Upper lobe of left lung (tissue), 4 donors: ENCODE results near the gene ALKBH4.

Source experiments
- CTCF ChIP-seq, 6 experiments: fragments of 450-650 bp in 4 of 6; fragments of 200-600 bp in 2 of 6; sonication (generic) in 2 of 6; IDR thresholded peaks; one replicate each; pipeline ENCODE4 v1.5.1; 2016 to 2019; ENCODE audit warnings: antibody characterized with exemption in 6 of 6
- EP300 ChIP-seq, 4 donors: sonication (generic); formaldehyde crosslinking; IDR thresholded peaks; one replicate each; pipeline ENCODE4 v1.5.1; 2017; ENCODE audit warnings: antibody characterized with exemption in 4 of 4, control low read depth in 2 of 4
- POLR2A ChIP-seq, 4 donors: fragments of 450-650 bp; IDR thresholded peaks; one replicate each; pipeline ENCODE4 v1.5.1; 2016 to 2017; ENCODE audit warnings: antibody characterized with exemption in 4 of 4, mild to moderate bottlenecking in 2 of 4
- POLR2AphosphoS5 ChIP-seq, 2 donors: sonication (generic); formaldehyde crosslinking; IDR thresholded peaks; one replicate each; pipeline ENCODE4 v1.5.1; 2017; ENCODE audit warnings: antibody characterized with exemption in 2 of 2

GRCh38 chr7:102424787-102425218 is 39.9 kb downstream of the ALKBH4 start:
- TF ChIP-seq POLR2A (IDR thresholded peaks at IDR 0.05) (no peak), EP300 (IDR thresholded peaks at IDR 0.05) (no peak), CTCF (IDR thresholded peaks at IDR 0.05) (no peak), POLR2AphosphoS5 (IDR thresholded peaks at IDR 0.05) (no peak)
